CD4-positive, alpha-beta T cell treated with Interleukin-17A for 1 hour (primary cell): ENCODE data around the gene GAB2.
"Not testable (repeated sequence)": the region's sequence is repeated elsewhere in the genome, so short reads cannot be mapped to it uniquely, and the experiment has no call there.

Experiments
- DNase-seq: peaks from one replicate; pipeline ENCODE4 v3.0.0-alpha.2; 2020

Gene GAB2

GRCh38 chr11:78271801-78272200 is 145.8 kb downstream of the GAB2 start:
- DNase-seq: not testable (repeated sequence)

GRCh38 chr11:78270971-78271370 is 146.6 kb downstream of the GAB2 start:
- DNase-seq: no peak

- no peak for DNase-seq
Observed at GRCh38 chr11:78269806-78270205, 147.8 kb downstream of the GAB2 start.

- no peak for DNase-seq
Observed at GRCh38 chr11:78268591-78269410, 148.8 kb downstream of the GAB2 start.

- DNase-seq: no peak
Observed at GRCh38 chr11:78266451-78266850, 151.2 kb downstream of the GAB2 start.

GRCh38 chr11:78265326-78265725 is 152.3 kb downstream of the GAB2 start:
- no peak for DNase-seq

- DNase-seq: no peak
Observed at GRCh38 chr11:78262691-78263090, 154.9 kb downstream of the GAB2 start.

GRCh38 chr11:78262238-78262637 is 155.4 kb downstream of the GAB2 start:
- no peak for DNase-seq

- DNase-seq: no peak
Observed at GRCh38 chr11:78261828-78262227, 155.8 kb downstream of the GAB2 start.

GRCh38 chr11:78261367-78261766 is 156.3 kb downstream of the GAB2 start:
- DNase-seq: no peak

GRCh38 chr11:78259777-78260487 is 157.7 kb downstream of the GAB2 start:
- DNase-seq: no peak

GRCh38 chr11:78257654-78258053 is 160.0 kb downstream of the GAB2 start:
- no peak for DNase-seq

GRCh38 chr11:78256962-78257361 is 160.7 kb downstream of the GAB2 start:
- no peak for DNase-seq

- DNase-seq: no peak
Observed at GRCh38 chr11:78255919-78256318, 161.7 kb downstream of the GAB2 start.

GRCh38 chr11:78254268-78254667 is 163.4 kb downstream of the GAB2 start:
- DNase-seq: no peak

- no peak for DNase-seq
Observed at GRCh38 chr11:78253797-78254196, 163.8 kb downstream of the GAB2 start.

GRCh38 chr11:78251083-78251775 is 166.4 kb downstream of the GAB2 start:
- no peak for DNase-seq

- DNase-seq: no peak
Observed at GRCh38 chr11:78250099-78250498, 167.5 kb downstream of the GAB2 start.

GRCh38 chr11:78248903-78249302 is 168.7 kb downstream of the GAB2 start:
- no peak for DNase-seq

- DNase-seq: no peak
Observed at GRCh38 chr11:78248191-78248590, 169.4 kb downstream of the GAB2 start.

- no peak for DNase-seq
Observed at GRCh38 chr11:78244546-78245255, 172.9 kb downstream of the GAB2 start.

GRCh38 chr11:78244080-78244479 is 173.5 kb downstream of the GAB2 start:
- DNase-seq: no peak

GRCh38 chr11:78241475-78241874 is 176.1 kb downstream of the GAB2 start:
- DNase-seq: no peak
